Stimulated activated CD8-positive, alpha-beta memory T cell treated with anti-CD3 and anti-CD28 coated beads, Interleukin-15, amount 100 ng/mL, for 1 hour (primary cell): ENCODE results near the gene KCNN3.

Experiments used
- DNase-seq: peaks from one replicate; pipeline ENCODE4 v3.0.0-alpha.2; 2020; ENCODE audit warnings: low read depth

KCNN3 gene

GRCh38 chr1:154749078-154749760, 120.9 kb downstream of the KCNN3 start:
- DNase-seq = no peak

- no peak for DNase-seq
Observed at GRCh38 chr1:154748405-154748775, 121.7 kb downstream of the KCNN3 start.

- peak; percentile 27 for DNase-seq
Observed at GRCh38 chr1:154747740-154748404, 122.2 kb downstream of the KCNN3 start.

GRCh38 chr1:154747380-154747739, 122.7 kb downstream of the KCNN3 start:
- no peak for DNase-seq

- DNase-seq = no peak
Observed at GRCh38 chr1:154746622-154747299, 123.3 kb downstream of the KCNN3 start.

GRCh38 chr1:154745750-154746425, 124.2 kb downstream of the KCNN3 start:
- DNase-seq = no peak

GRCh38 chr1:154745286-154745731, 124.8 kb downstream of the KCNN3 start:
- no peak for DNase-seq

GRCh38 chr1:154744352-154745035, 125.6 kb downstream of the KCNN3 start:
- no peak for DNase-seq

- DNase-seq = no peak
Observed at GRCh38 chr1:154743526-154744036, 126.5 kb downstream of the KCNN3 start.

GRCh38 chr1:154742606-154743005, 127.5 kb downstream of the KCNN3 start:
- DNase-seq = no peak

GRCh38 chr1:154741741-154742495, 128.2 kb downstream of the KCNN3 start:
- DNase-seq = no peak

GRCh38 chr1:154741327-154741726, 128.8 kb downstream of the KCNN3 start:
- no peak for DNase-seq

- no peak for DNase-seq
Observed at GRCh38 chr1:154739654-154740053, 130.4 kb downstream of the KCNN3 start.

GRCh38 chr1:154736841-154737240, 133.2 kb downstream of the KCNN3 start:
- no peak for DNase-seq

GRCh38 chr1:154735804-154736168, 134.3 kb downstream of the KCNN3 start:
- no peak for DNase-seq

- DNase-seq = no peak
Observed at GRCh38 chr1:154735061-154735803, 134.8 kb downstream of the KCNN3 start.

GRCh38 chr1:154733621-154734020, 136.5 kb downstream of the KCNN3 start:
- DNase-seq = no peak

- DNase-seq = no peak
Observed at GRCh38 chr1:154730986-154731489, 139.0 kb downstream of the KCNN3 start.

GRCh38 chr1:154730259-154730658, 139.8 kb downstream of the KCNN3 start:
- no peak for DNase-seq

GRCh38 chr1:154729577-154729976, 140.5 kb downstream of the KCNN3 start:
- no peak for DNase-seq
